HFFc6 (cell line): ENCODE results near the gene SLC66A3. TPM values are rescaled to one million over a fixed set of nuclear protein-coding genes. Genes with fewer than 3 reads are reported as not detected.
A peak's percentile ranks its signal among the peaks of the same experiment; 100 is the strongest.

Source experiments
- DNase-seq: peaks from one replicate; pipeline ENCODE4 v3.0.0-alpha.2; 2018
- H3K27ac Mint-ChIP-seq: 2 replicates; pipeline ENCODE4 v1.8.0; 2020; ENCODE audit warnings: mild to moderate bottlenecking, mixed read lengths
- H3K27me3 Mint-ChIP-seq: 2 replicates; pipeline ENCODE4 v1.8.0; 2021; ENCODE audit warnings: mild to moderate bottlenecking, moderate library complexity, mixed read lengths; ENCODE audit not compliant: insufficient read depth
- H3K36me3 Mint-ChIP-seq: 2 replicates; pipeline ENCODE4 v1.8.0; 2021; ENCODE audit warnings: low read depth, mixed read lengths
- H3K4me1 Mint-ChIP-seq: 2 replicates; pipeline ENCODE4 v1.8.0; 2020; ENCODE audit warnings: low read depth, mixed read lengths
- H3K4me3 Mint-ChIP-seq: 2 replicates; pipeline ENCODE4 v1.8.0; 2020; ENCODE audit warnings: mild to moderate bottlenecking, moderate library complexity, mixed read lengths
- H3K9me3 Mint-ChIP-seq: 2 replicates; pipeline ENCODE4 v1.8.0; 2020; ENCODE audit warnings: mild to moderate bottlenecking, mixed read lengths
- long read RNA-seq: library from polyadenylated mRNA; unstranded; transcript quantifications from one replicate; pipeline ENCODE4 v2.0.0, GENCODE V29; 2019
- total RNA-seq, 6 experiments: library from RNA; stranded (reverse); fragmentation: NEBNext Ultra II Directional; extraction: Animal tissue kit (Norgen Biotek cat#: 25700); gene quantifications; 2 replicates in 1 of 6; 3 replicates in 5 of 6; pipeline ENCODE4 v1.2.3, GENCODE V29; 2021
- TF ChIP-seq, protein P1 (sequence below): fragments of 200-600 bp; sonication (generic); IDR thresholded peaks from 2 replicates; pipeline ENCODE4 v1.5.0; 2021; ENCODE audit warnings: antibody characterized with exemption, mild to moderate bottlenecking

SLC66A3 gene
- 10 to 100 TPM; 11.4 to 17.4 (median 13.0) TPM for total RNA-seq
- long read RNA-seq, transcript PQLC3-201 (7 exons, 1,830 nt): major isoform, 16 of 27 reads
- long read RNA-seq, partial matches to known transcripts: 7 of 27 reads
- long read RNA-seq, other reads (novel, unspliced or antisense): 0 of 27 reads

GRCh38 chr2:11155381-11156035 is at the start of gene SLC66A3:
TSS of gene SLC66A3 (plus strand) at chr2:11155467. CDS start at chr2:11155547, 80 bp downstream.
- TF ChIP-seq, protein P1, sequence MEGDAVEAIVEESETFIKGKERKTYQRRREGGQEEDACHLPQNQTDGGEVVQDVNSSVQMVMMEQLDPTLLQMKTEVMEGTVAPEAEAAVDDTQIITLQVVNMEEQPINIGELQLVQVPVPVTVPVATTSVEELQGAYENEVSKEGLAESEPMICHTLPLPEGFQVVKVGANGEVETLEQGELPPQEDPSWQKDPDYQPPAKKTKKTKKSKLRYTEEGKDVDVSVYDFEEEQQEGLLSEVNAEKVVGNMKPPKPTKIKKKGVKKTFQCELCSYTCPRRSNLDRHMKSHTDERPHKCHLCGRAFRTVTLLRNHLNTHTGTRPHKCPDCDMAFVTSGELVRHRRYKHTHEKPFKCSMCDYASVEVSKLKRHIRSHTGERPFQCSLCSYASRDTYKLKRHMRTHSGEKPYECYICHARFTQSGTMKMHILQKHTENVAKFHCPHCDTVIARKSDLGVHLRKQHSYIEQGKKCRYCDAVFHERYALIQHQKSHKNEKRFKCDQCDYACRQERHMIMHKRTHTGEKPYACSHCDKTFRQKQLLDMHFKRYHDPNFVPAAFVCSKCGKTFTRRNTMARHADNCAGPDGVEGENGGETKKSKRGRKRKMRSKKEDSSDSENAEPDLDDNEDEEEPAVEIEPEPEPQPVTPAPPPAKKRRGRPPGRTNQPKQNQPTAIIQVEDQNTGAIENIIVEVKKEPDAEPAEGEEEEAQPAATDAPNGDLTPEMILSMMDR: no peak; the same call in 1 of the 2 replicates
- Mint-ChIP-seq H3K27me3 (peaks cover 6% of the 10 kb centered on the region), H3K36me3 (no peaks in the 10 kb centered on the region), H3K27ac (peak within 1 kb of the TSS; percentile 89), H3K9me3 (no peaks in the 10 kb centered on the region), H3K4me3 (peak within 1 kb of the TSS; percentile 83), H3K4me1 (peaks cover 12% of the 10 kb centered on the region)
- peak; percentile 75 for DNase-seq

GRCh38 chr2:11109002-11109401 is 46.3 kb upstream of the SLC66A3 start:
- H3K27me3 Mint-ChIP-seq: peaks cover 16% of the 10 kb centered on the region
- no peak overlapping the region for H3K27ac Mint-ChIP-seq
- no peak overlapping the region for H3K4me3 Mint-ChIP-seq
- H3K4me1 Mint-ChIP-seq: no peaks in the 10 kb centered on the region
- H3K36me3 Mint-ChIP-seq: no peaks in the 10 kb centered on the region
- TF ChIP-seq, protein P1: no peak
- no peak for DNase-seq
- H3K9me3 Mint-ChIP-seq: peaks cover 9% of the 10 kb centered on the region

DNA sequence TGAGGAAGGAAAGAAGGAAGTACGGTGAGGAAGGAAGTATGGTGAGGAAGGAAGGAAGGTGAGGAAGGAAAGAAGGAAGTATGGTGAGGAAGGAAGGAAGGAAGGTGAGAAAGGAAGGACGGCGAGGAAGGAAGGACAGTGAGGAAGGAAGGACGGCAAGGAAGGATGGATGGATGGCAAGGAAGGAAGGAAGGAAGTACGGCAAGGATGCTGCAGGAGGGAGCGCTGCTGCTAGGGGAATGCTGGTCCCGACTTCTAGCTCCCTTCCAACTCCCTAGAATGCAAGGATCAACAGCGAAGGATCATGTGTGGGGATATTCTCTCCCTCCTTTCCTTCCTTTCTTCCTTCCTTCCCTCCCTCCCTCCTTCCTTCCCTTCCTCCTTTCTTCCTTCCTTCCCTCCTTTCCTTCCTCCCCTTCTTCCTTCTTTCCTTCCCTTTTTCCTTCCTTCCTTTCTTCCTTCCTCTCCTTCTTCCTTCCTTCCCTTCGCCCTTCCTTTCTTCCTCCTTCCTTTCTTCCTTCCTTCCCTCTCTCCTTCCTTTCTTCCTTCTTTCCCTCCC is 42.3 kb upstream of the SLC66A3 start:
- Mint-ChIP-seq H3K27me3 (peaks cover 26% of the 10 kb centered on the region), H3K36me3 (no peaks in the 10 kb centered on the region), H3K4me1 (no peaks in the 10 kb centered on the region), H3K4me3 (no peak overlapping the region), H3K27ac (no peak overlapping the region), H3K9me3 (peaks cover 9% of the 10 kb centered on the region)
- no peak for DNase-seq
- TF ChIP-seq, protein P1: no peak

- H3K4me1 Mint-ChIP-seq: peaks cover 16% of the 10 kb centered on the region
- peaks cover 28% of the 10 kb centered on the region for H3K27me3 Mint-ChIP-seq
- H3K4me3 Mint-ChIP-seq: no peak overlapping the region
- peaks cover 2% of the 10 kb centered on the region for H3K9me3 Mint-ChIP-seq
- no peak overlapping the region for H3K27ac Mint-ChIP-seq
- no peak for DNase-seq
- H3K36me3 Mint-ChIP-seq: no peaks in the 10 kb centered on the region
- TF ChIP-seq, protein P1: no peak
Measured at GRCh38 chr2:11117776-11118175, 37.5 kb upstream of the SLC66A3 start.

GRCh38 chr2:11118761-11119160 is 36.5 kb upstream of the SLC66A3 start:
- peak; percentile 25 for DNase-seq
- no peak overlapping the region for H3K4me3 Mint-ChIP-seq
- no peak overlapping the region for H3K27ac Mint-ChIP-seq
- no peaks in the 10 kb centered on the region for H3K9me3 Mint-ChIP-seq
- peaks cover 27% of the 10 kb centered on the region for H3K27me3 Mint-ChIP-seq
- no peaks in the 10 kb centered on the region for H3K36me3 Mint-ChIP-seq
- TF ChIP-seq, protein P1: no peak
- H3K4me1 Mint-ChIP-seq: peaks cover 16% of the 10 kb centered on the region
